Measurements from ENCODE around the gene KRTAP20-3.

The KRTAP20-3 gene

GRCh38 chr21:30689822-30690221 is 47.2 kb downstream of the KRTAP20-3 start:
- DNase-seq = no peak
